ENCODE measurements around the gene PAX5.

- TF ChIP-seq EZH2 (IDR thresholded peaks at IDR 0.05; ENCODE audit: borderline replicate concordance, insufficient read depth, low read depth, low read length, poor library complexity, severe bottlenecking) (no peak), CTCF (IDR thresholded peaks at IDR 0.05) (peak; percentile 15)
Observed at GRCh38 chr9:36855448-36856315, 178.4 kb downstream of the PAX5 start.

Measured in B cell (primary cell).